Ramos (cell line): ENCODE data around the gene TMEM272.

Source experiments
- in situ Hi-C: fragments of 300-500 bp; cut with MboI; formaldehyde crosslinking; loops from one replicate; pipeline ENCODE4 v1.14.3; 2022; ENCODE audit warnings: low sequenced_read_pairs; ENCODE audit not compliant: unreplicated experiment

TMEM272 gene

GRCh38 chr13:51786425-51787265, 58.3 kb downstream of the TMEM272 start:
- in situ Hi-C loops, result loop anchor here (25.0 kb wide), 2 partner anchors 99 to 199 kb away; partner anchors contain the start of gene WDFY2

- in situ Hi-C loops, result loop anchor here (25.0 kb wide), 2 partner anchors 99 to 199 kb away; partner anchors contain the start of gene WDFY2
These were observed 59.1 kb downstream of the TMEM272 start for GRCh38 chr13:51785712-51786424.

- in situ Hi-C loops, result loop anchor here (25.0 kb wide), 2 partner anchors 97 to 197 kb away; partner anchors contain the start of gene WDFY2
These were observed 60.9 kb downstream of the TMEM272 start for GRCh38 chr13:51784097-51784496.

- in situ Hi-C loops, result loop anchor here (25.0 kb wide), 2 partner anchors 96 to 196 kb away; partner anchors contain the start of gene WDFY2
These were observed 61.4 kb downstream of the TMEM272 start for GRCh38 chr13:51783428-51784094.

- in situ Hi-C loops, result loop anchor here (25.0 kb wide), 2 partner anchors 95 to 195 kb away; partner anchors contain the start of gene WDFY2
These were observed 62.8 kb downstream of the TMEM272 start for GRCh38 chr13:51782026-51782710.

- in situ Hi-C loops, result loop anchor here (25.0 kb wide), 2 partner anchors 94 to 194 kb away; partner anchors contain the start of gene WDFY2
These were observed 63.5 kb downstream of the TMEM272 start for GRCh38 chr13:51781246-51782022.

- in situ Hi-C loops, result loop anchor here (25.0 kb wide), 2 partner anchors 93 to 193 kb away; partner anchors contain the start of gene WDFY2
These were observed 64.9 kb downstream of the TMEM272 start for GRCh38 chr13:51780099-51780498.

- in situ Hi-C loops, result loop anchor here (25.0 kb wide), 2 partner anchors 91 to 191 kb away; partner anchors contain the start of gene WDFY2
These were observed 66.6 kb downstream of the TMEM272 start for GRCh38 chr13:51778392-51778791.

- in situ Hi-C loops, result loop anchor here (25.0 kb wide), 2 partner anchors 91 to 191 kb away; partner anchors contain the start of gene WDFY2
These were observed 67.1 kb downstream of the TMEM272 start for GRCh38 chr13:51777921-51778320.

GRCh38 chr13:51776179-51776578, 68.8 kb downstream of the TMEM272 start:
- in situ Hi-C loops, result loop anchor here (25.0 kb wide), 2 partner anchors 89 to 189 kb away; partner anchors contain the start of gene WDFY2

- in situ Hi-C loops, result no loop called here
These were observed 71.5 kb downstream of the TMEM272 start for GRCh38 chr13:51773515-51773914.

- in situ Hi-C loops, result no loop called here
These were observed 72.2 kb downstream of the TMEM272 start for GRCh38 chr13:51772781-51773180.

- in situ Hi-C loops, result no loop called here
These were observed 72.9 kb downstream of the TMEM272 start for GRCh38 chr13:51772105-51772455.

GRCh38 chr13:51771418-51772104, 73.4 kb downstream of the TMEM272 start:
- in situ Hi-C loops, result no loop called here

GRCh38 chr13:51770681-51771417, 74.1 kb downstream of the TMEM272 start:
- in situ Hi-C loops, result no loop called here

GRCh38 chr13:51770160-51770559, 74.8 kb downstream of the TMEM272 start:
- in situ Hi-C loops, result no loop called here

- in situ Hi-C loops, result no loop called here
These were observed 75.4 kb downstream of the TMEM272 start for GRCh38 chr13:51769455-51770127.
